ENCODE results near the gene RBKS. TPM values are rescaled to one million over a fixed set of nuclear protein-coding genes. Genes with fewer than 3 reads are reported as not detected.
A peak's percentile ranks its signal among the peaks of the same experiment; 100 is the strongest.

RBKS gene
- total and polyA plus RNA-seq, 2 of the 13 experiments (the other 11 are each of a cell fraction or from before 2014, with no cell fraction given): 7.7 to 8.3 TPM

- no peak for TF ChIP-seq AGO1 (IDR thresholded peaks at IDR 0.05; ENCODE audit: low read depth, low read length, poor library complexity, severe bottlenecking)
- no peak for TF ChIP-seq RXRA (CRISPR knock-in tag; IDR thresholded peaks at IDR 0.05)
- TF ChIP-seq GPBP1L1 (CRISPR knock-in tag; IDR thresholded peaks at IDR 0.05): no peak
- TF ChIP-seq NCOA1 (CRISPR knock-in tag; IDR thresholded peaks at IDR 0.05): no peak
- TF ChIP-seq AHR (CRISPR knock-in tag; IDR thresholded peaks at IDR 0.05): no peak; the same call in 1 of the 2 replicates
- no peak for TF ChIP-seq ZNF850 (CRISPR knock-in tag; conservative IDR thresholded peaks at IDR 0.05)
- TF ChIP-seq ZNF549 (CRISPR knock-in tag; IDR thresholded peaks at IDR 0.05): no peak
- TF ChIP-seq THRA (CRISPR knock-in tag; IDR thresholded peaks at IDR 0.05; ENCODE audit: borderline replicate concordance): no peak
- no peak for TF ChIP-seq ZNF281 (CRISPR knock-in tag; IDR thresholded peaks at IDR 0.05; ENCODE audit: borderline replicate concordance)
- no peak for TF ChIP-seq ZMYM3 (CRISPR knock-in tag; IDR thresholded peaks at IDR 0.05)
- TF ChIP-seq ZNF749 (CRISPR knock-in tag; IDR thresholded peaks at IDR 0.05; ENCODE audit: borderline replicate concordance): peak; percentile 77; the same call in 1 of the 2 replicates
- no peak for TF ChIP-seq FOXO1 (CRISPR knock-in tag; IDR thresholded peaks at IDR 0.05)
- no peak for TF ChIP-seq CREB3 (CRISPR knock-in tag; IDR thresholded peaks at IDR 0.05)
- 0 out of 2 replicates have a peak, but pooled peaks have one; percentile 53 for TF ChIP-seq ZNF710 (CRISPR knock-in tag; IDR thresholded peaks at IDR 0.05; ENCODE audit: borderline replicate concordance)
- TF ChIP-seq MAX (IDR thresholded peaks at IDR 0.05): peak; percentile 69
- no peak for TF ChIP-seq ZNF432 (CRISPR knock-in tag; IDR thresholded peaks at IDR 0.05; ENCODE audit: borderline replicate concordance)
- TF ChIP-seq JDP2 (CRISPR knock-in tag; IDR thresholded peaks at IDR 0.05; ENCODE audit: borderline replicate concordance): no peak
Observed at GRCh38 chr2:27890924-27891672, 911 bp upstream of the RBKS start (continued).

Measured in HepG2 (cell line).